ENCODE data around the gene TACR1. TPM values are rescaled to one million over a fixed set of nuclear protein-coding genes. Genes with fewer than 3 reads are reported as not detected.

Gene TACR1
- total RNA-seq, 2 experiments from 2014 or later, result not detected

DNA sequence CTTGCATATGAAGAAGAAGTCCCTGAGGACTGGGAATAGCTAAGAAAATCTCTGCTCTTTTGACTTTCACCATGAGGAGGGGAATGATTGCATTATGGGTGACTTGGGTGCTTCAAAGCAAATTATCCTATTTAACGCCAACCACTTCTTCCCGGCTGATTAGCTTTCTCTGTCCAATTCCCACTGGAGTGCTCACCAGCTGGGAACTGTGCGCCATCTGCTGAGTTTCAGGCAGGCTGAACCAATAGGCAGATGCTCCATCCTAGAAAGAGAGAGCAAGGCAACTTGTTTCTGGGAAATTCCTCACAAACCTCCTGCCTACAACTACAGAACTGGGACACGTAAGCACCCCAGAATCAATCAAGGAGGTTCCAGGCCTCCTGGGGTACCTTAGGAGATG, 191.5 kb downstream of the TACR1 start:
- no peak for DNase-seq
- Mint-ChIP-seq H3K27me3 (ENCODE audit: low read depth) (no peaks in the 10 kb centered on the region), H3K36me3 (ENCODE audit: low read depth) (peaks cover 5% of the 10 kb centered on the region), H3K9me3 (no peaks in the 10 kb centered on the region), H3K4me3 (no peak overlapping the region), H3K4me1 (ENCODE audit: low read depth) (no peaks in the 10 kb centered on the region), H3K27ac (no peak overlapping the region)
- CTCF ChIA-PET, result no interaction called here
- intact Hi-C loops (cut with micrococcal nuclease), result no loop called here

DNA sequence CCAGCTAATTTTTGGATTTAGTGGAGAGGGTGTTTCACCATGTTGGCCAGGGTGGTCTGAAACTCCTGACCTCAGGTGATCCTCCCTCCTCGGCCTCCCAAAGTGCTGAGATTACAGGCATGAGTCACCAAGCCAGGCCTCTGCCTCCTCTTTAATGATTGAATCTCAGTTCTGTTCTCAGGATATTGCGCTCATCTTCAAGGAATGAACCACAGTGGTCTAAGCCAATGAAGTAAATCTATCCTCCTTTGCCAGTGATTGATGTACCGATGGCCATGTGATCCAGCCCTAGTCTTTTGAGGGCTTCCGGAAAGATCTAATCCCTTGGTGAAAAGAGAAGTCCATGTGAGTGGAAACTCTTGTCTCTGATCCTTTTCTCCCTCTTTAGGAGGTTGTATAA, 192.3 kb downstream of the TACR1 start:
- CTCF ChIA-PET, result no interaction called here
- no peaks in the 10 kb centered on the region for H3K9me3 Mint-ChIP-seq
- H3K4me1 Mint-ChIP-seq (ENCODE audit: low read depth), result no peaks in the 10 kb centered on the region
- intact Hi-C loops (cut with micrococcal nuclease), result no loop called here
- peaks cover 5% of the 10 kb centered on the region for H3K36me3 Mint-ChIP-seq (ENCODE audit: low read depth)
- no peak overlapping the region for H3K27ac Mint-ChIP-seq
- H3K27me3 Mint-ChIP-seq (ENCODE audit: low read depth), result no peaks in the 10 kb centered on the region
- no peak overlapping the region for H3K4me3 Mint-ChIP-seq
- no peak for DNase-seq

DNA sequence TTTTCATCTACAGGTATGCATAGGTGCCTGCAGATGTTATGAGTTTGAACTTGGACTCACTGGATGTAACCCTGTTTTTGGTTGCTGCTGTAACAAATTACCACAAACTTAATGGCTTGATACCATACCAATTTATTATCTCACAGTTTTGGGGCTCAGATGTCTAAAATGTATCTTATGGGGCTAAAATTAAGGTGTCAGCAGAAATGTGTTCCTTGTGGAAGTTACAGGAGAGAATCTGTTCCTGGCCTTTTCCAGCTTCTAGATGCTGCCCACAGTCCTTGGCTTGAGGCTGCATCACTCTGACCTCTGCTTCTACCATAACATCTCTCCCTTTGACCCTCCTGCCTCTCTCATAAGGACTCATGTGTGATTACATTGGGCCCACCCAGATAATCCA, 193.3 kb downstream of the TACR1 start:
- H3K27ac Mint-ChIP-seq, result no peak overlapping the region
- no peaks in the 10 kb centered on the region for H3K9me3 Mint-ChIP-seq
- intact Hi-C loops (cut with micrococcal nuclease), result no loop called here
- peaks cover 5% of the 10 kb centered on the region for H3K36me3 Mint-ChIP-seq (ENCODE audit: low read depth)
- no peak for DNase-seq
- H3K4me1 Mint-ChIP-seq (ENCODE audit: low read depth), result no peaks in the 10 kb centered on the region
- H3K27me3 Mint-ChIP-seq (ENCODE audit: low read depth), result no peaks in the 10 kb centered on the region
- CTCF ChIA-PET, result no interaction called here
- no peak overlapping the region for H3K4me3 Mint-ChIP-seq

GRCh38 chr2:75003773-75004172, 195.5 kb downstream of the TACR1 start:
- H3K9me3 Mint-ChIP-seq, result no peaks in the 10 kb centered on the region
- CTCF ChIA-PET, result no interaction called here
- DNase-seq, result no peak
- intact Hi-C loops (cut with micrococcal nuclease), result no loop called here
- H3K27ac Mint-ChIP-seq, result no peak overlapping the region
- no peaks in the 10 kb centered on the region for H3K27me3 Mint-ChIP-seq (ENCODE audit: low read depth)
- H3K4me3 Mint-ChIP-seq, result no peak overlapping the region
- peaks cover 5% of the 10 kb centered on the region for H3K36me3 Mint-ChIP-seq (ENCODE audit: low read depth)
- no peaks in the 10 kb centered on the region for H3K4me1 Mint-ChIP-seq (ENCODE audit: low read depth)

GRCh38 chr2:75003276-75003675, 196.0 kb downstream of the TACR1 start:
- no peaks in the 10 kb centered on the region for H3K4me1 Mint-ChIP-seq (ENCODE audit: low read depth)
- CTCF ChIA-PET, result no interaction called here
- no peak overlapping the region for H3K4me3 Mint-ChIP-seq
- intact Hi-C loops (cut with micrococcal nuclease), result no loop called here
- no peak for DNase-seq
- no peaks in the 10 kb centered on the region for H3K9me3 Mint-ChIP-seq
- peaks cover 8% of the 10 kb centered on the region for H3K36me3 Mint-ChIP-seq (ENCODE audit: low read depth)
- no peaks in the 10 kb centered on the region for H3K27me3 Mint-ChIP-seq (ENCODE audit: low read depth)
- H3K27ac Mint-ChIP-seq, result no peak overlapping the region

DNA sequence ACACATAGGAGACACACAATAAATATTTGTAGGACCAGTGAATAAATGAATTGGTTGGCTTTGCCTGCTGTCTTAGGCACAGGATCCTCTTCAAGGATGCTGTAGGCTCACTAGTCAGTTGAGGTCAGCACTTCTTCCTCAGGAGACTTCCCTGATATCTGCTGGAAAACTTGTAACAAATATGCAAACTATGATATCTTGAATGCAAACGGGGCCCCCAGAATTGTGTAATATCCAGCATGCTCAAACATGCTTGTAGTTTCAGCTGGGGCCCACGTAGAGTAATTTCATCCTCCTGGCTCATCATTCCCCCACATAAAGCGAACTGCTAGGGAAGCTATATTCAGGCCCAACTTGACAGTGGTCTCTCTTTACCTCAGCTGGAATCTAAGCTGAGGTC, 197.3 kb downstream of the TACR1 start:
- no peak overlapping the region for H3K4me3 Mint-ChIP-seq
- peaks cover 15% of the 10 kb centered on the region for H3K36me3 Mint-ChIP-seq (ENCODE audit: low read depth)
- DNase-seq, result no peak
- no peaks in the 10 kb centered on the region for H3K4me1 Mint-ChIP-seq (ENCODE audit: low read depth)
- CTCF ChIA-PET, result no interaction called here
- no peak overlapping the region for H3K27ac Mint-ChIP-seq
- H3K9me3 Mint-ChIP-seq, result no peaks in the 10 kb centered on the region
- H3K27me3 Mint-ChIP-seq (ENCODE audit: low read depth), result no peaks in the 10 kb centered on the region
- intact Hi-C loops (cut with micrococcal nuclease), result no loop called here

GRCh38 chr2:74999468-74999867, 199.9 kb downstream of the TACR1 start:
- CTCF ChIA-PET, result no interaction called here
- intact Hi-C loops (cut with micrococcal nuclease), result no loop called here
- Mint-ChIP-seq H3K27ac (no peak overlapping the region), H3K4me3 (no peak overlapping the region), H3K27me3 (ENCODE audit: low read depth) (no peaks in the 10 kb centered on the region), H3K4me1 (ENCODE audit: low read depth) (no peaks in the 10 kb centered on the region), H3K9me3 (no peaks in the 10 kb centered on the region), H3K36me3 (ENCODE audit: low read depth) (peaks cover 10% of the 10 kb centered on the region)
- no peak for DNase-seq

Small RNA genes lying within 50 kb of the gene (microRNA-seq; reads per million reads assigned to microRNA genes)
- 3.8 reads per million for gene MIR5000 (ENCODE audit: borderline microRNAs expressed, borderline replicate concordance)

Other genes with a start within 250 kb of the TACR1 start
- 10 to 100 TPM; 69.7 to 76.5 TPM for gene POLE4, start 240.9 kb downstream of the TACR1 start, total RNA-seq

Data from activated naive CD4-positive, alpha-beta T cell treated with anti-CD3 and anti-CD28 coated beads for 36 hours (primary cell).